MM.1S (cell line): ENCODE measurements around the gene SLIT3.

Experiments used
- DNase-seq: peaks from one replicate; pipeline ENCODE4 v3.0.0-alpha.2; 2015
- H2AFZ ChIP-seq: fragments of 300-600 bp; sonication (generic); 2 replicates; pipeline ENCODE4 v1.6.0; 2016; ENCODE audit warnings: antibody characterized with exemption, low read length
- H3F3A ChIP-seq: fragments of 300-600 bp; sonication (generic); 2 replicates; pipeline ENCODE4 v1.6.1; 2016; ENCODE audit warnings: mild to moderate bottlenecking, antibody characterized with exemption, low read length, moderate library complexity, mixed read lengths; ENCODE audit not compliant: insufficient read depth
- H3K27ac ChIP-seq: fragments of 300-600 bp; sonication (generic); 2 replicates; pipeline ENCODE4 v1.5.1; 2016; ENCODE audit warnings: mild to moderate bottlenecking, low read length
- H3K27me3 ChIP-seq: fragments of 300-600 bp; sonication (generic); replicated peaks from 2 replicates; pipeline ENCODE4 v1.6.0; 2016; ENCODE audit warnings: low read length; ENCODE audit not compliant: insufficient read depth
- H3K36me3 ChIP-seq: fragments of 300-600 bp; sonication (generic); replicated peaks from 2 replicates; pipeline ENCODE4 v1.6.1; 2016; ENCODE audit warnings: mild to moderate bottlenecking, low read length, mixed read lengths; ENCODE audit not compliant: insufficient read depth
- H3K4me1 ChIP-seq: fragments of 300-600 bp; sonication (generic); 2 replicates; pipeline ENCODE4 v1.6.1; 2016; ENCODE audit warnings: low read length, mixed read lengths
- H3K4me2 ChIP-seq: fragments of 300-600 bp; sonication (generic); 2 replicates; pipeline ENCODE4 v1.6.0; 2016; ENCODE audit warnings: low read depth, low read length
- H3K4me3 ChIP-seq: fragments of 300-600 bp; sonication (generic); 2 replicates; pipeline ENCODE4 v1.5.1; 2016; ENCODE audit warnings: low read length, mixed read lengths
- H3K79me2 ChIP-seq: fragments of 300-600 bp; sonication (generic); 2 replicates; pipeline ENCODE4 v1.6.1; 2016; ENCODE audit warnings: mixed run types, low read length, mixed read lengths
- H3K9ac ChIP-seq: fragments of 300-600 bp; sonication (generic); 2 replicates; pipeline ENCODE4 v1.6.1; 2016; ENCODE audit warnings: low read length, mixed read lengths
- H3K9me2 ChIP-seq: fragments of 300-600 bp; sonication (generic); replicated peaks from 2 replicates; pipeline ENCODE4 v1.6.1; 2016; ENCODE audit warnings: mild to moderate bottlenecking, low read length, mixed read lengths; ENCODE audit not compliant: insufficient read depth
- H3K9me3 ChIP-seq: fragments of 300-600 bp; sonication (generic); replicated peaks from 2 replicates; pipeline ENCODE4 v1.6.1; 2016; ENCODE audit warnings: mild to moderate bottlenecking, low read length, mixed read lengths; ENCODE audit not compliant: insufficient read depth
- H4K20me1 ChIP-seq: fragments of 300-600 bp; sonication (generic); 2 replicates; pipeline ENCODE4 v1.6.1; 2016; ENCODE audit warnings: mild to moderate bottlenecking, low read length, moderate library complexity, mixed read lengths; ENCODE audit not compliant: insufficient read depth
- EZH2 ChIP-seq: fragments of 300-600 bp; sonication (generic); optimal IDR thresholded peaks from 2 replicates; pipeline ENCODE3; 2017; ENCODE audit warnings: low read depth, mild to moderate bottlenecking, antibody characterized with exemption, low read length, mixed read lengths
- EZH2phosphoT487 ChIP-seq: fragments of 300-600 bp; sonication (generic); IDR thresholded peaks from 2 replicates; pipeline ENCODE4 v1.6.1; 2018; ENCODE audit warnings: antibody characterized with exemption, low read length
- TF ChIP-seq, protein P1 (sequence below): fragments of 300-600 bp; sonication (generic); IDR thresholded peaks from 2 replicates; pipeline ENCODE4 v1.5.1; 2016; ENCODE audit warnings: antibody characterized with exemption, low read length, mixed read lengths

The SLIT3 gene

DNA sequence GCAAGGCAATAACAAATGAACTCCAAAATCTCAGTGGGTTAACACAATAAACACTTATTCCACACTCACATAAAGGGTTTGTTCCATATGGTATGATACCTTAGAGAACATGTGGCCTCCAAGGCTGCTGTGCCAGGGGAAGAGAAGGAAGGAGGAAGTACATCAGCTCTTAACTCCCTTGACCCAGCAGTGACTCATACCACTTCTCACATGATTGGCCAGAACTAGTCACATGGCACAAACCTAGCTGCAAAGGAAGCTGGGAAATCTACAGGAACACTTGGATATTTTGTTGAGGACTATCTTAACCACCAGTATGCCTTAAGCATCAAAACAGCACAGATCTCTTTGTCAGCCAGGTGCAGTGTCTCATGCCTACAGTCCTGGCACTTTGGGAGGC is 99.3 kb downstream of the SLIT3 start:
- H3K27ac ChIP-seq = no peak overlapping the region
- no peak overlapping the region for H3K9ac ChIP-seq
- H4K20me1 ChIP-seq = no peaks in the 10 kb centered on the region
- H3F3A ChIP-seq = no peaks in the 10 kb centered on the region
- no peaks in the 10 kb centered on the region for H3K79me2 ChIP-seq
- H3K27me3 ChIP-seq = no peaks in the 10 kb centered on the region
- DNase-seq = no peak
- TF ChIP-seq, protein P1, sequence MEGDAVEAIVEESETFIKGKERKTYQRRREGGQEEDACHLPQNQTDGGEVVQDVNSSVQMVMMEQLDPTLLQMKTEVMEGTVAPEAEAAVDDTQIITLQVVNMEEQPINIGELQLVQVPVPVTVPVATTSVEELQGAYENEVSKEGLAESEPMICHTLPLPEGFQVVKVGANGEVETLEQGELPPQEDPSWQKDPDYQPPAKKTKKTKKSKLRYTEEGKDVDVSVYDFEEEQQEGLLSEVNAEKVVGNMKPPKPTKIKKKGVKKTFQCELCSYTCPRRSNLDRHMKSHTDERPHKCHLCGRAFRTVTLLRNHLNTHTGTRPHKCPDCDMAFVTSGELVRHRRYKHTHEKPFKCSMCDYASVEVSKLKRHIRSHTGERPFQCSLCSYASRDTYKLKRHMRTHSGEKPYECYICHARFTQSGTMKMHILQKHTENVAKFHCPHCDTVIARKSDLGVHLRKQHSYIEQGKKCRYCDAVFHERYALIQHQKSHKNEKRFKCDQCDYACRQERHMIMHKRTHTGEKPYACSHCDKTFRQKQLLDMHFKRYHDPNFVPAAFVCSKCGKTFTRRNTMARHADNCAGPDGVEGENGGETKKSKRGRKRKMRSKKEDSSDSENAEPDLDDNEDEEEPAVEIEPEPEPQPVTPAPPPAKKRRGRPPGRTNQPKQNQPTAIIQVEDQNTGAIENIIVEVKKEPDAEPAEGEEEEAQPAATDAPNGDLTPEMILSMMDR = no peak
- no peak for TF ChIP-seq EZH2
- no peak for TF ChIP-seq EZH2phosphoT487
- no peaks in the 10 kb centered on the region for H3K9me2 ChIP-seq
- no peaks in the 10 kb centered on the region for H3K9me3 ChIP-seq
- no peaks in the 10 kb centered on the region for H3K36me3 ChIP-seq
- H3K4me3 ChIP-seq = no peak overlapping the region
- no peak overlapping the region for H3K4me2 ChIP-seq
- H3K4me1 ChIP-seq = no peaks in the 10 kb centered on the region
- no peak overlapping the region for H2AFZ ChIP-seq

GRCh38 chr5:169200125-169200778 is 100.7 kb downstream of the SLIT3 start:
- no peaks in the 10 kb centered on the region for H3K9me3 ChIP-seq
- no peak for DNase-seq
- no peak overlapping the region for H3K4me3 ChIP-seq
- H3K9ac ChIP-seq = no peak overlapping the region
- no peaks in the 10 kb centered on the region for H3K27me3 ChIP-seq
- TF ChIP-seq EZH2 = no peak
- TF ChIP-seq, protein P1 = no peak
- TF ChIP-seq EZH2phosphoT487 = no peak
- no peaks in the 10 kb centered on the region for H3K4me1 ChIP-seq
- H3K79me2 ChIP-seq = no peaks in the 10 kb centered on the region
- no peaks in the 10 kb centered on the region for H3F3A ChIP-seq
- H3K4me2 ChIP-seq = no peak overlapping the region
- H2AFZ ChIP-seq = no peak overlapping the region; the same call in 1 of the 2 replicates
- H3K27ac ChIP-seq = no peak overlapping the region
- no peaks in the 10 kb centered on the region for H3K9me2 ChIP-seq
- H4K20me1 ChIP-seq = no peaks in the 10 kb centered on the region
- no peaks in the 10 kb centered on the region for H3K36me3 ChIP-seq

GRCh38 chr5:169197343-169197742 is 103.6 kb downstream of the SLIT3 start:
- no peaks in the 10 kb centered on the region for H3F3A ChIP-seq
- H3K4me3 ChIP-seq = no peak overlapping the region
- H3K4me1 ChIP-seq = no peaks in the 10 kb centered on the region
- no peaks in the 10 kb centered on the region for H3K9me2 ChIP-seq
- no peaks in the 10 kb centered on the region for H3K9me3 ChIP-seq
- no peak for TF ChIP-seq EZH2
- TF ChIP-seq, protein P1 = peak; percentile 21
- TF ChIP-seq EZH2phosphoT487 = no peak
- no peak overlapping the region for H2AFZ ChIP-seq
- no peaks in the 10 kb centered on the region for H3K36me3 ChIP-seq
- H3K79me2 ChIP-seq = no peaks in the 10 kb centered on the region
- no peak overlapping the region for H3K27ac ChIP-seq
- H3K9ac ChIP-seq = no peak overlapping the region
- no peak for DNase-seq
- H4K20me1 ChIP-seq = no peaks in the 10 kb centered on the region
- H3K4me2 ChIP-seq = no peak overlapping the region
- H3K27me3 ChIP-seq = no peaks in the 10 kb centered on the region
